Mesenchymal stem cell (in vitro differentiated cells and primary cell): ENCODE results near the gene PEX10.

Experiments used
- DNase-seq: peaks from one replicate; pipeline ENCODE4 v3.0.0-alpha.2; 2013
- H2AFZ ChIP-seq: one replicate; pipeline ENCODE4 v1.6.1; 2013; ENCODE audit warnings: low read depth, mild to moderate bottlenecking, control low read depth, inconsistent platforms, low read length, moderate library complexity
- H2AK5ac ChIP-seq: 2 replicates; pipeline ENCODE4 v1.6.1; 2013; ENCODE audit warnings: low read length, moderate library complexity, mild to moderate bottlenecking, inconsistent platforms; ENCODE audit not compliant: severe bottlenecking
- H2BK120ac ChIP-seq: one replicate; pipeline ENCODE4 v1.6.1; 2013; ENCODE audit warnings: low read depth, mild to moderate bottlenecking, inconsistent platforms, low read length, moderate library complexity
- H2BK12ac ChIP-seq, 2 experiments: one replicate each; pipeline ENCODE4 v1.6.1; 2013; ENCODE audit warnings: inconsistent platforms in 2 of 2, low read length in 2 of 2, mild to moderate bottlenecking in 2 of 2, moderate library complexity in 2 of 2, control low read depth in 1 of 2
- H2BK15ac ChIP-seq: one replicate; pipeline ENCODE4 v1.6.1; 2013; ENCODE audit warnings: mild to moderate bottlenecking, low read depth, inconsistent platforms; ENCODE audit not compliant: poor library complexity, severe bottlenecking
- H2BK5ac ChIP-seq: 2 replicates; pipeline ENCODE4 v1.6.1; 2013; ENCODE audit warnings: low read depth, mild to moderate bottlenecking, low read length, control low read depth, inconsistent platforms; ENCODE audit not compliant: poor library complexity, severe bottlenecking
- H3K14ac ChIP-seq, 2 experiments: one replicate each; pipeline ENCODE4 v1.6.1; 2013; ENCODE audit warnings: inconsistent platforms in 2 of 2, low read length in 2 of 2, control low read depth in 1 of 2, mild to moderate bottlenecking in 1 of 2, moderate library complexity in 1 of 2
- H3K18ac ChIP-seq, 2 experiments: one replicate each; pipeline ENCODE4 v1.6.1; 2013; ENCODE audit warnings: inconsistent platforms in 2 of 2, low read length in 2 of 2, control low read depth in 1 of 2, low read depth in 1 of 2, mild to moderate bottlenecking in 1 of 2
- H3K23ac ChIP-seq, 2 experiments: one replicate each; pipeline ENCODE4 v1.6.1; 2013; ENCODE audit warnings: inconsistent platforms in 2 of 2, low read length in 2 of 2, mild to moderate bottlenecking in 2 of 2, moderate library complexity in 2 of 2, control low read depth in 1 of 2
- H3K27ac ChIP-seq: 2 replicates; pipeline ENCODE4 v1.5.1; 2013; ENCODE audit warnings: mild to moderate bottlenecking, moderate library complexity, low read length, control low read depth, inconsistent platforms; ENCODE audit not compliant: poor library complexity, severe bottlenecking
- H3K27me3 ChIP-seq, 2 experiments: 2 replicates each; pipeline versions ENCODE4 v1.6.1 to v1.7.0; 2013; ENCODE audit warnings: low read length in 2 of 2, mild to moderate bottlenecking in 2 of 2, moderate library complexity in 2 of 2, control low read depth in 1 of 2, inconsistent platforms in 1 of 2; ENCODE audit not compliant: control insufficient read depth in 1 of 2, insufficient read depth in 1 of 2
- H3K36me3 ChIP-seq, 2 experiments: 2 replicates each; pipeline versions ENCODE4 v1.6.1 to v1.7.0; 2013; ENCODE audit warnings: low read length in 2 of 2, control low read depth in 1 of 2, inconsistent platforms in 1 of 2, low read depth in 1 of 2, mild to moderate bottlenecking in 1 of 2; ENCODE audit not compliant: insufficient read depth in 2 of 2, control insufficient read depth in 1 of 2
- H3K4ac ChIP-seq, 2 experiments: one replicate each; pipeline ENCODE4 v1.6.1; 2013; ENCODE audit warnings: inconsistent platforms in 2 of 2, low read length in 2 of 2, mild to moderate bottlenecking in 2 of 2, moderate library complexity in 2 of 2, control low read depth in 1 of 2, low read depth in 1 of 2
- H3K4me1 ChIP-seq: 2 replicates; pipeline ENCODE4 v1.6.1; 2013; ENCODE audit warnings: low read depth, low read length, control low read depth; ENCODE audit not compliant: control insufficient read depth, insufficient read depth
- H3K4me2 ChIP-seq: 2 replicates; pipeline ENCODE4 v1.6.1; 2013; ENCODE audit warnings: low read length, mild to moderate bottlenecking, inconsistent platforms; ENCODE audit not compliant: poor library complexity, severe bottlenecking
- H3K4me3 ChIP-seq, 2 experiments: 2 replicates each; pipeline versions ENCODE4 v1.5.1 to v1.7.0; 2013; ENCODE audit warnings: low read length in 2 of 2, mild to moderate bottlenecking in 2 of 2, control low read depth in 1 of 2, low read depth in 1 of 2; ENCODE audit not compliant: insufficient read depth in 1 of 2
- H3K79me1 ChIP-seq: replicated peaks from 2 replicates; pipeline ENCODE4 v1.6.1; 2013; ENCODE audit warnings: mild to moderate bottlenecking, control low read depth, low read length, inconsistent platforms; ENCODE audit not compliant: poor library complexity, severe bottlenecking
- H3K9ac ChIP-seq: 2 replicates; pipeline ENCODE4 v1.7.0; 2013; ENCODE audit warnings: mild to moderate bottlenecking, low read length, moderate library complexity
- H3K9me3 ChIP-seq: 2 replicates; pipeline ENCODE4 v1.7.0; 2013; ENCODE audit warnings: mild to moderate bottlenecking, low read length; ENCODE audit not compliant: control insufficient read depth
- H4K8ac ChIP-seq: one replicate; pipeline ENCODE4 v1.6.1; 2013; ENCODE audit warnings: inconsistent platforms, mild to moderate bottlenecking, low read length, moderate library complexity
- H4K91ac ChIP-seq: one replicate; pipeline ENCODE4 v1.6.1; 2013; ENCODE audit warnings: mild to moderate bottlenecking, low read length, inconsistent platforms
- WGBS: methylation state at CpG from one replicate; pipeline ENCODE4 v1.1.7; 2013; ENCODE audit warnings: mixed read lengths; 5-methylcytosine and 5-hydroxymethylcytosine counted together

Gene PEX10

DNA sequence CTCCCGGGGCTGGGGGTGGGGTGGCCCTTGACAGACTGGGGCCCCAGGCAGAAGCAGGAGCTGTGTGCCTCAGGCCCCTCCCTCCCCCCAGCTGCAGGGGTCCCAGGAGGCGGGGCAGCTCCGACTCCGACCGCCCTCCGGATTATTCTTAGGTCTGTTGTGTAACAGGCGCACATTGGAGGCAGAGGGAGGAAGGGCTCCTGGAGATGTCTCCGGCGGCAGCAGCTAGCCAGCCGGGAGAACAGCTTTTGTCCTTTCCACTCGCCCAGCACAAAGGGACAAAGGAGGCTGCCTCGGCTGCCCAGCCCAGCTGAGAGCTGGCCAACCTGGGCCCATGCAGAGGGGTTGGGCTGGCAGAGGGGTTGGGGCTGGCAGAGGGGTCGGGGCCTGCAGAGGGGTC lies 34.0 kb upstream of the PEX10 start:
- peaks cover 91% of the 10 kb centered on the region for H3K4me1 ChIP-seq
- no peak overlapping the region for H2BK12ac ChIP-seq
- H3K18ac ChIP-seq: no peak overlapping the region
- H3K9ac ChIP-seq: no peak overlapping the region
- no peak overlapping the region for H2BK15ac ChIP-seq
- H2BK120ac ChIP-seq: no peak overlapping the region
- no peak overlapping the region for H3K4ac ChIP-seq
- H3K79me1 ChIP-seq: no peaks in the 10 kb centered on the region
- H3K23ac ChIP-seq: no peak overlapping the region
- H2BK5ac ChIP-seq: no peak overlapping the region
- DNase-seq: no peak
- no peak overlapping the region for H4K91ac ChIP-seq
- H3K4me3 ChIP-seq: no peak overlapping the region
- peak overlapping the region; percentile 12 for H3K4me2 ChIP-seq
- peak overlapping the region; percentile 77 for H3K27ac ChIP-seq
- H2AK5ac ChIP-seq: no peak overlapping the region
- H3K27me3 ChIP-seq: peaks cover 0 to 57% of the 10 kb centered on the region in 2 experiments
- no peak overlapping the region for H2AFZ ChIP-seq
- H4K8ac ChIP-seq: no peak overlapping the region
- H3K14ac ChIP-seq: no peak overlapping the region
- H3K9me3 ChIP-seq: no peaks in the 10 kb centered on the region
- WGBS: 67% methylated on average over 12 of the region's 13 CpGs
- no peaks in the 10 kb centered on the region for H3K36me3 ChIP-seq

DNA sequence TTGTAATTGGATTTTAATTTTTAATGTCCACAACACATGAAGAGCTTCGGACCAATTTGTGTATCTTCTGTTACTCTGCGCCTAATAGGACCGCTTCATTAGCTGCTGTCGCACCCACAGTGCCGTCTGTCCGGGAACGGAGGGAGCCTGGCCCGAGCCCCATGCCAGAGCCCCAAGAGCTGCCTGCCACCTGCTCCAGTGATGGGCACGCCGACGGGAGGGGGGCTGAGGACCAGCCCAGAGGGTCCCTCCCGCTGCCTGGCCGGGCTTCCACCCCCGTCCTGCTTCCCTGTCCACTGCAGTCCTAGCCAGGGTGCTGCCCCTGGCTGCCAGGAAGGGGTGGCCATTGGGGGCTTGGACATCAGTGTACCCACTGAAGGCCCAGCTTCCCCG lies 33.5 kb upstream of the PEX10 start:
- Histone ChIP-seq H4K8ac (no peak overlapping the region), H3K4me1 (peaks cover 86% of the 10 kb centered on the region), H2BK120ac (no peak overlapping the region), H3K79me1 (no peaks in the 10 kb centered on the region), H3K27me3 (peaks cover 0 to 58% of the 10 kb centered on the region in 2 experiments), H3K14ac (no peak overlapping the region), H2BK12ac (no peak overlapping the region), H2AK5ac (no peak overlapping the region), H3K4me2 (peak overlapping the region; percentile 12), H2AFZ (no peak overlapping the region), H3K9me3 (no peaks in the 10 kb centered on the region), H2BK5ac (no peak overlapping the region), H4K91ac (no peak overlapping the region), H3K4ac (no peak overlapping the region), H3K36me3 (no peaks in the 10 kb centered on the region), H3K18ac (no peak overlapping the region), H2BK15ac (no peak overlapping the region), H3K4me3 (no peak overlapping the region), H3K9ac (no peak overlapping the region), H3K27ac (peak overlapping the region; percentile 77), H3K23ac (no peak overlapping the region)
- WGBS: 79% methylated on average over 15 of the region's 15 CpGs
- no peak for DNase-seq

DNA sequence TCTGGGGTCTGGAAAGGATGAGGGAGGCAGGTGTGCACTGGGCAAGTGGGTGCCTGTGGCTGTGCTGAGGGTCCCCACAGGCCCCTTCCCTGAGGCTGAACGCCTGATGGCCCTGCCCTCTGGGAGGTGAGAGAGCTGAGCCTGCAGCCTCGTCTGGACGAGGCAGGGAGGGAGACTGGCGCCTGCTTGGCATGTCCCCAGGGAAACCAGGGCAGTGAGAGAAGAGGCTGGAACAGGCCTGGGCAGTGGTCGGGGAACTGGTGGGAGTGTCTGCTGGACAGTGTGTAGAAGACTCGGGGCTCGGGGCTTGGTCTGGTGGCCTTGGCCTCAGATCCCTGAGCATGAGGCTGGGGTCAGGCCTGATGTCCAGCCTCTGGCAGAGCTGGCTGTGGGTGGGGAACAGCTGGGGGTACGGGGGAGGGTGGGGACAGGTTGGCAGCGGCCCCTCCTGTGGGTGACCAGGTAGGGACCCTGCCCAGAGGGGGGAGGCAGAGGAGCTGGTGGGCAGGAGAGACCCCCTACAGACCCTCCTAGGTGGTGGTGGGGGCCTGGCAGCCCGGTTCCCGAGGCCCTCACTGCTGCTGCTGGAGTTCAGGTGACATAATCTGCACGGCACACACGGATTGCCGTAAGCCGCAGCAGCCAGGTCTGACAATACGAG lies 32.9 kb upstream of the PEX10 start:
- Histone ChIP-seq H3K36me3 (no peaks in the 10 kb centered on the region), H3K27me3 (peaks cover 0 to 58% of the 10 kb centered on the region in 2 experiments), H3K27ac (no peak overlapping the region), H3K4me3 (no peak overlapping the region), H2BK5ac (no peak overlapping the region), H2BK12ac (no peak overlapping the region), H3K9me3 (no peaks in the 10 kb centered on the region), H2BK120ac (no peak overlapping the region), H3K23ac (no peak overlapping the region), H4K8ac (no peak overlapping the region), H2BK15ac (no peak overlapping the region), H3K18ac (no peak overlapping the region), H3K14ac (no peak overlapping the region), H3K4me2 (no peak overlapping the region), H4K91ac (no peak overlapping the region), H3K9ac (no peak overlapping the region), H3K4ac (no peak overlapping the region), H2AFZ (no peak overlapping the region), H3K4me1 (peaks cover 83% of the 10 kb centered on the region), H2AK5ac (no peak overlapping the region), H3K79me1 (no peaks in the 10 kb centered on the region)
- DNase-seq: no peak
- WGBS: 81% methylated on average over 16 of the region's 16 CpGs

DNA sequence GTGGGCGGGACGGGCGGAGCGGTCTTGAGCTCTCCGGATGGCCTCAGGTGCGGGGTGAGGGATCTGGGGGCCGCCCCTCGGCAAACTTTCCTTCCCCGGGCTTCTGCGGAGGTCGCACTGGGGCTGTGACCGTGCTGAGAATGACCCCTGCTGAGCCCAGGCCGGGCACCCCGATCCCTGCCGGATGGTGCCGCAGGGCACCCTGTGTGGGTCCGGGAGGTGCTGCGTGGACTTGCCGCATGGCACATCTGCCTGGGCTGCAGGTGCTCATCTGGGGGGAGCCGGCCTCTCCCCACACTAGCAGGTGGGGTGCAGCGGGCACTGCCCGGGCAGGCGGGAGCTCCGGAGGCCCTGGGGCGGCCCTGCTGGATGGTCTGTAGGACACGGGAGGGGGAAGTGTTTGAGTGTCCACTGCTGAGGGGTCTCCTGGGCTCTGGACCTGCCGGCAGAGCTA lies 31.8 kb upstream of the PEX10 start:
- H3K23ac ChIP-seq: no peak overlapping the region
- H3K4me3 ChIP-seq: peak overlapping the region in 1 of 2 experiments; percentile 58
- peak overlapping the region; percentile 78 for H3K4me2 ChIP-seq
- H2AK5ac ChIP-seq: no peak overlapping the region
- H3K79me1 ChIP-seq: no peaks in the 10 kb centered on the region
- H3K27ac ChIP-seq: no peak overlapping the region
- peaks cover 0 to 58% of the 10 kb centered on the region in 2 experiments for H3K27me3 ChIP-seq
- no peak overlapping the region for H2BK120ac ChIP-seq
- H2BK5ac ChIP-seq: no peak overlapping the region
- H3K4me1 ChIP-seq: peaks cover 73% of the 10 kb centered on the region
- no peak overlapping the region for H3K18ac ChIP-seq
- H2BK15ac ChIP-seq: no peak overlapping the region
- H4K8ac ChIP-seq: no peak overlapping the region
- no peaks in the 10 kb centered on the region for H3K9me3 ChIP-seq
- H3K36me3 ChIP-seq: no peaks in the 10 kb centered on the region
- H3K9ac ChIP-seq: no peak overlapping the region
- H3K14ac ChIP-seq: no peak overlapping the region
- WGBS: 62% methylated on average over 27 of the region's 27 CpGs
- H2BK12ac ChIP-seq: no peak overlapping the region
- H4K91ac ChIP-seq: no peak overlapping the region
- no peak overlapping the region for H3K4ac ChIP-seq
- no peak for DNase-seq
- no peak overlapping the region for H2AFZ ChIP-seq
